ENCODE results near the gene NDUFV3. TPM values are rescaled to one million over a fixed set of nuclear protein-coding genes. Genes with fewer than 3 reads are reported as not detected.

The NDUFV3 gene
- polyA plus RNA-seq, 5 donors, result 35.6 to 43.6 (median 37.6) TPM

Other genes with a start within 250 kb of the NDUFV3 start
- gene PDE9A, start 239.7 kb upstream of the NDUFV3 start, polyA plus RNA-seq (ENCODE audit: insufficient read depth in 1 of 5, insufficient read length in 5 of 5, low replicate concordance in 1 of 5), result 10 to 100 TPM; 19.2 to 25.1 (median 23.0) TPM
- 10 to 100 TPM in 3 of 5 donors, 1 to 10 TPM in 2; 8.0 to 13.6 (median 11.5) TPM for gene WDR4, start 13.8 kb upstream of the NDUFV3 start, polyA plus RNA-seq (ENCODE audit: insufficient read depth in 1 of 5, insufficient read length in 5 of 5, low replicate concordance in 1 of 5)
- 1 to 10 TPM; 1.5 to 3.1 (median 1.7) TPM for gene ERVH48-1, start 32.3 kb downstream of the NDUFV3 start, polyA plus RNA-seq (ENCODE audit: insufficient read depth in 1 of 5, insufficient read length in 5 of 5, low replicate concordance in 1 of 5)
- gene PKNOX1, start 81.3 kb downstream of the NDUFV3 start, polyA plus RNA-seq (ENCODE audit: insufficient read depth in 1 of 5, insufficient read length in 5 of 5, low replicate concordance in 1 of 5), result 10 to 100 TPM; 23.8 to 30.5 (median 26.3) TPM
- gene CBS, start 182.5 kb downstream of the NDUFV3 start, polyA plus RNA-seq (ENCODE audit: insufficient read depth in 1 of 5, insufficient read length in 5 of 5, low replicate concordance in 1 of 5), result 1 to 10 TPM; 1.7 to 6.7 (median 3.8) TPM
- gene U2AF1, start 214.3 kb downstream of the NDUFV3 start, polyA plus RNA-seq (ENCODE audit: insufficient read depth in 1 of 5, insufficient read length in 5 of 5, low replicate concordance in 1 of 5), result 10 to 100 TPM; 30.1 to 68.2 (median 66.0) TPM